ENCODE data around the gene KRT83.
"Not testable (repeated sequence)": the region's sequence is repeated elsewhere in the genome, so short reads cannot be mapped to it uniquely, and the experiment has no call there.

The KRT83 gene

GRCh38 chr12:52307836-52308805 is 13.1 kb downstream of the KRT83 start:
- peak; percentile 26 to 85 for DNase-seq

GRCh38 chr12:52306731-52307130 is 14.5 kb downstream of the KRT83 start:
- DNase-seq: no peak

- no peak for DNase-seq
Measured at GRCh38 chr12:52305921-52306705, 15.1 kb downstream of the KRT83 start.

- DNase-seq: not testable (repeated sequence)
Measured at GRCh38 chr12:52304941-52305411, 16.2 kb downstream of the KRT83 start.

GRCh38 chr12:52302242-52302914 is 18.8 kb downstream of the KRT83 start:
- not testable (repeated sequence) for DNase-seq

GRCh38 chr12:52301721-52302120 is 19.5 kb downstream of the KRT83 start:
- DNase-seq: not testable (repeated sequence)

GRCh38 chr12:52300796-52301691 is 20.2 kb downstream of the KRT83 start:
- no peak for DNase-seq

GRCh38 chr12:52298677-52299190 is 22.5 kb downstream of the KRT83 start:
- no peak for DNase-seq

- no peak for DNase-seq
Measured at GRCh38 chr12:52296572-52297215, 24.5 kb downstream of the KRT83 start.

GRCh38 chr12:52295663-52296062 is 25.5 kb downstream of the KRT83 start:
- DNase-seq: no peak

GRCh38 chr12:52294803-52295202 is 26.4 kb downstream of the KRT83 start:
- DNase-seq: no peak

- no peak for DNase-seq
Measured at GRCh38 chr12:52293926-52294325, 27.3 kb downstream of the KRT83 start.

- no peak for DNase-seq
Measured at GRCh38 chr12:52291267-52291935, 29.8 kb downstream of the KRT83 start, which contains the start of gene KRT81. KRT81 (minus strand) TSS chr12:52291534; CDS start chr12:52291465, 69 bp downstream.

- DNase-seq: not testable (repeated sequence)
Measured at GRCh38 chr12:52290483-52291134, 30.6 kb downstream of the KRT83 start.

- DNase-seq: not testable (repeated sequence)
Measured at GRCh38 chr12:52287816-52288805, 33.1 kb downstream of the KRT83 start.

- DNase-seq: not testable (repeated sequence)
Measured at GRCh38 chr12:52286857-52287785, 34.1 kb downstream of the KRT83 start.

GRCh38 chr12:52285851-52286530 is 35.2 kb downstream of the KRT83 start:
- no peak for DNase-seq
